AG04450 (cell line): ENCODE results near the gene FABP7. TPM values are rescaled to one million over a fixed set of nuclear protein-coding genes. Genes with fewer than 3 reads are reported as not detected.

Experiments used
- CTCF ChIA-PET: fragments of 300-600, 350-600 bp; formaldehyde crosslinking; extraction: SDS; loops from one replicate; lab custom pipeline; 2022; ENCODE audit warnings: antibody characterized with exemption, inconsistent platforms; lab: Charles Lee
- POLR2A ChIA-PET: fragments of 350-600 bp; formaldehyde crosslinking; extraction: SDS; loops from one replicate; lab custom pipeline; 2021; ENCODE audit warnings: antibody characterized with exemption, inconsistent platforms; lab: Yijun Ruan, JAX
- DNase-seq: peaks from one replicate; pipeline ENCODE4 v3.0.0-alpha.2; 2011; ENCODE audit warnings: low read depth, low spot score
- H3K27ac ChIP-seq: one replicate; pipeline ENCODE4 v1.5.1; 2012; ENCODE audit warnings: low read depth, low read length, control low read depth
- H3K27me3 ChIP-seq: one replicate; pipeline ENCODE4 v1.6.0; 2012; ENCODE audit warnings: low read length; ENCODE audit not compliant: control insufficient read depth, insufficient read depth
- H3K4me3 ChIP-seq: 2 replicates; pipeline ENCODE4 v1.5.1; 2011; ENCODE audit warnings: mild to moderate bottlenecking, low read depth, low read length, control low read depth
- H3K9me3 ChIP-seq: 2 replicates; pipeline ENCODE4 v1.5.1; 2012; ENCODE audit warnings: low read length; ENCODE audit not compliant: control insufficient read depth, insufficient read depth
- polyA minus RNA-seq: library from RNA; depleted of rRNA, polyadenylated mRNA; stranded (reverse); fragments of >200 nt; gene quantifications from 2 replicates; pipeline ENCODE4 v1.2.3, GENCODE V29; 2011; rRNA and poly(A)+ RNA removed
- polyA plus RNA-seq: library from polyadenylated mRNA; depleted of rRNA; stranded (reverse); fragments of >200 nt; gene quantifications from 2 replicates; pipeline ENCODE4 v1.2.3, GENCODE V29; 2011; rRNA removed
- TF ChIP-seq, protein P1 (sequence below): IDR thresholded peaks from 2 replicates; pipeline ENCODE4 v1.5.1; 2011; ENCODE audit warnings: low read depth, low read length, control low read depth, inconsistent platforms

Gene FABP7
- polyA plus RNA-seq: not detected in 2 replicates
- not detected in 2 replicates for polyA minus RNA-seq

DNA sequence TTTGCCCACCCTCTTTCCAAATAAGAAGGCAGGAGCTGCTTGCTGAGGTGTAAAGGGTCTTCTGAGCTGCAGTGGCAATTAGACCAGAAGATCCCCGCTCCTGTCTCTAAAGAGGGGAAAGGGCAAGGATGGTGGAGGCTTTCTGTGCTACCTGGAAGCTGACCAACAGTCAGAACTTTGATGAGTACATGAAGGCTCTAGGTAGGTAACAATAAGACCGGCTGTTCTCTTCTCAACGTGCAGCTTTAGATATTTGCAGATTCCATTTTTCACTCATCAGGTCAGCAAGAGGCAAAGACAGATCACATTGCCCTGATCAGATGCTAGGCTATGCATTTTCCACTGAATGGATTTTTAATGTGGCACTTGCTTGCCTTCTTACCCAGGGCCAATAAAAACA, at the start of gene FABP7:
TSS of gene FABP7 (plus strand) at position 50 of the 400 bp plus-strand sequence. CDS start at position 129, 79 bp downstream.
- no peak for DNase-seq
- TF ChIP-seq, protein P1, sequence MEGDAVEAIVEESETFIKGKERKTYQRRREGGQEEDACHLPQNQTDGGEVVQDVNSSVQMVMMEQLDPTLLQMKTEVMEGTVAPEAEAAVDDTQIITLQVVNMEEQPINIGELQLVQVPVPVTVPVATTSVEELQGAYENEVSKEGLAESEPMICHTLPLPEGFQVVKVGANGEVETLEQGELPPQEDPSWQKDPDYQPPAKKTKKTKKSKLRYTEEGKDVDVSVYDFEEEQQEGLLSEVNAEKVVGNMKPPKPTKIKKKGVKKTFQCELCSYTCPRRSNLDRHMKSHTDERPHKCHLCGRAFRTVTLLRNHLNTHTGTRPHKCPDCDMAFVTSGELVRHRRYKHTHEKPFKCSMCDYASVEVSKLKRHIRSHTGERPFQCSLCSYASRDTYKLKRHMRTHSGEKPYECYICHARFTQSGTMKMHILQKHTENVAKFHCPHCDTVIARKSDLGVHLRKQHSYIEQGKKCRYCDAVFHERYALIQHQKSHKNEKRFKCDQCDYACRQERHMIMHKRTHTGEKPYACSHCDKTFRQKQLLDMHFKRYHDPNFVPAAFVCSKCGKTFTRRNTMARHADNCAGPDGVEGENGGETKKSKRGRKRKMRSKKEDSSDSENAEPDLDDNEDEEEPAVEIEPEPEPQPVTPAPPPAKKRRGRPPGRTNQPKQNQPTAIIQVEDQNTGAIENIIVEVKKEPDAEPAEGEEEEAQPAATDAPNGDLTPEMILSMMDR: no peak
- POLR2A ChIA-PET: interaction anchor here (1.6 kb wide), 1 partner anchor 10 kb away, joined by 5 read pairs; the partner anchor contains the start of gene SMPDL3A
- Histone ChIP-seq H3K4me3 (no peak within 1 kb of the TSS), H3K27ac (no peak within 1 kb of the TSS), H3K9me3 (no peaks in the 10 kb centered on the region), H3K27me3 (no peaks in the 10 kb centered on the region)
- CTCF ChIA-PET: interaction anchor here (1.1 to 1.4 kb wide), 3 partner anchors 9 to 60 kb away, joined by 3 to 5 read pairs (median 3); partner anchors contain the start of gene SMPDL3A

DNA sequence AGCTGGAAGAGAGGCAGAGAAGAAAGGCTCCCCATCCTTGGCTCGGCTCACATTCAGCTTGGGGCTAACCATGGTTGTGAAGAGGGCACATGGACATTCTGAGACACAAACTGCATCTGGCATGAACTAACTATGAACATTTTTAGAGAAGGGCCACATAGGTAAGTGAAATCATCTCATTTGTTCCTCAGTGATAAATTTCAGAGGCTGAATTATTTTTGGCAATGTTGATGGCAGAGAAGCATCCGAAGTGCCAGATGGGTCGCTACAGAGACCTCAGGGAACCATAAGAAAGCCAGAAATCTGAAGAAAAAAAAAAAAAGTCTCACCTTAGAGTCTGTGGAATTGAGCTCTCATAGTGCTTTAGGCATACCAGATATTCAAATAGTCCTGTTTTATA, 49.2 kb upstream of the FABP7 start:
- TF ChIP-seq, protein P1: no peak
- POLR2A ChIA-PET: no interaction called here

DNA sequence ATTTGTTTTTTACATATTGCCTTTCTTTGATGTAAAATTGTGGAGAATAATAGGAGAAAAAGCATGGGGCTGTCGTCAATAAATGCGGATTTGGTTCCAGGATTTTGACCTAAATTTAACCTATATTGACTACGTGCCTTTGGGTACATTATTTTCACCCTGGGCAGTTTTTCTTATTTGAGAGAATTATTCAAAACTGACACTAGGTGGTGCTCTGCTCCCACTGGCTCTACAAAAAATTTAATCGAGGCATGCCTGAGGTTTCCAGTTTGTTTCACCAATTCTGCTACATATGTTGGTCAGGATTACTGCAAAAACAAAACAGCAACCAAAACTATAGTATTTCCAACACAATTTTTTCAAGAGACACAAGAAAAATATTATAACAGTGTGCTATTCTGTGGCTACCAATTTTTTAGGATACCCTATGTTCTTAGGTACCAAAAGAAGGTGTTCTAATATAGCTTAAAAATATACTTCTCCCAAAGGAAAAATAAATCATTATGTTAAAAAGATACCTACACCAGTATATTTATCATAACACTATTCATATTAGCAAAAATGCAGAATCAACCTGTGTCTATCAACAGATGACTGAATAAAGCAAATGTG, 48.6 kb upstream of the FABP7 start:
- no peak for DNase-seq
- H3K4me3 ChIP-seq: no peak overlapping the region
- no peaks in the 10 kb centered on the region for H3K9me3 ChIP-seq
- TF ChIP-seq, protein P1: peak; percentile 84
- H3K27ac ChIP-seq: no peak overlapping the region
- POLR2A ChIA-PET: no interaction called here
- CTCF ChIA-PET: interaction anchor here (0.6 to 10.5 kb wide), 34 partner anchors 9 to 988 kb away, joined by 3 to 406 read pairs (median 4); partner anchors contain the start of genes FABP7 and SMPDL3A
- H3K27me3 ChIP-seq: peaks cover 5% of the 10 kb centered on the region

More for the DNA sequence above, 49.2 kb upstream of the FABP7 start:
- no peak overlapping the region for H3K27ac ChIP-seq
- CTCF ChIA-PET: interaction anchor here (0.5 to 10.5 kb wide), 27 partner anchors 8 to 989 kb away, joined by 3 to 406 read pairs (median 6); partner anchors contain the start of genes FABP7 and SMPDL3A
- H3K4me3 ChIP-seq: no peak overlapping the region
- H3K9me3 ChIP-seq: no peaks in the 10 kb centered on the region
- H3K27me3 ChIP-seq: peaks cover 5% of the 10 kb centered on the region
- DNase-seq: no peak

DNA sequence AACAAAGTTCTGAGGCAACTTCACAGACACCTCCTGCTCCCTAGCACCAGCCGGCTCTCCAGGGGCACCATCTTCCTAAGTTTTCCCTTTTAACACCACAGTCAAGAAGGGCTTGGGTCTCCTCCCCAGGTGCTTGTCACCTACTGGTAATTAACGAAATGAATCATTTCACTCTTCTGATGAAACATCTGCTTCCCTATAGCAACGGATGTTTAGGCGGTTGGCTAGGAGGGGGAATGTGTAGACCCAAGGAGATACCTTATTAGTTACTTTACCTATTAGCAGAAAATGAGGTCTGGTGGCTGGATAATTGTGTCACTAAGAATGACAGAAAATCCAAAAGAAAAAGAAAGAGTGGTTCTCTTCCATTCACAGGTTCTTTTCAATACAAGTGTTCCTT, 46.3 kb upstream of the FABP7 start:
- DNase-seq: no peak
- Histone ChIP-seq H3K27me3 (peaks cover 5% of the 10 kb centered on the region), H3K9me3 (no peaks in the 10 kb centered on the region), H3K27ac (no peak overlapping the region), H3K4me3 (no peak overlapping the region)
- POLR2A ChIA-PET: interaction anchor here (1.2 kb wide), 1 partner anchor 56 kb away, joined by 4 read pairs; the partner anchor contains the start of gene SMPDL3A
- CTCF ChIA-PET: interaction anchor here (0.7 to 10.5 kb wide), 7 partner anchors 11 to 358 kb away, joined by 3 to 406 read pairs (median 21); partner anchors contain the start of gene SMPDL3A
- TF ChIP-seq, protein P1: no peak
